ENCODE data around the gene MDK. TPM values are rescaled to one million over a fixed set of nuclear protein-coding genes. Genes with fewer than 3 reads are reported as not detected.

The MDK gene
- total RNA-seq, 1 donor from 2014 or later: 93.3 TPM

GRCh38 chr11:46426233-46426991 is 44.9 kb downstream of the MDK start:
- Histone ChIP-seq H3K4me1 (no peaks in the 10 kb centered on the region), H3K36me3 (peaks cover 18 to 38% of the 10 kb centered on the region in 2 donors), H3K27ac (no peak overlapping the region), H3K27me3 (no peaks in the 10 kb centered on the region), H3K9me3 (no peaks in the 10 kb centered on the region), H3K4me3 (no peak overlapping the region)
- no peak for TF ChIP-seq CTCF (IDR thresholded peaks at IDR 0.05)
- intact Hi-C loops (cut with DNase I): no loop called here
- no peak for DNase-seq (ENCODE audit: low spot score in 2 of 2)

DNA sequence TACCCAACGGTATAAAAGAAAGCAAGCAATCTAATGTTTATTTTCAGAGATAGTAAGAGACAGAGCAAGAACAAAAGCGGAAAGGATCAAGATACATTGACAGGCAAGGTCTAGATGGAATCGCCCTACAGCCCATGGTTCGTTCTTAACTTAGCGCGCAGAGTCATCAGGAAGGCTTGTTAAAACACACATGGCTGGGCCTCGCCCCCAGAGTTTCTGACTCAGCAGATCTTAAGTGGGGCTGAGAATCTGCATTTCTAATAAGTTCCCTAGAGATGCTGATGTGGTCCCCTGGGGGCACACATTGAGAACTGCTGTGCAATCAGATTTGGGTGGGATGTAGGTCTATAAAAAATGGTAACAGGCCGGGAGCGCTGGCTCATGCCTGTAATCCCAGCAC is 45.9 kb downstream of the MDK start:
- intact Hi-C loops (cut with DNase I): no loop called here
- Histone ChIP-seq H3K27ac (no peak overlapping the region), H3K9me3 (no peaks in the 10 kb centered on the region), H3K36me3 (peaks cover 20 to 38% of the 10 kb centered on the region in 2 donors), H3K4me3 (no peak overlapping the region), H3K4me1 (no peaks in the 10 kb centered on the region), H3K27me3 (no peaks in the 10 kb centered on the region)
- no peak for DNase-seq (ENCODE audit: low spot score in 2 of 2)
- TF ChIP-seq CTCF (IDR thresholded peaks at IDR 0.05): no peak

DNA sequence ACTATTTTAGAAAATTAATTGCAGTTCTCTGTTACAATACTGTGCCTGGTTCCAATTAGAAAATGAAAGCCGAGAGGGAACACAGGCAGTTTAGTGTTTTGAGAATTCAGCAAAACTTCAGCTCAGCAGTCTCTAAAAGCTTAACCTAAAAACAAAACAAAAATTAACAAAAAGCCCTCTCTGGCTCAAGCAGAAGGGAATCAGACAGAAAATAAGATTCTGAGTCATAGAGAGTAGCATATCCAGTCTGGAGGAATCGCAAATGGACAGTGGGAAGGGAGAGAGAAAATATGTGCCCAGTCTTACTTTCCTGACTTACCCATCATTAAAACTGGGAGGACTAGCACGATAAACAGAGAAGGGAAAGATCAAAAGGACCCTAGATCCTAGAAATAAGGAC is 48.2 kb downstream of the MDK start:
- TF ChIP-seq CTCF (IDR thresholded peaks at IDR 0.05): no peak
- H3K4me1 ChIP-seq: no peaks in the 10 kb centered on the region
- no peaks in the 10 kb centered on the region for H3K9me3 ChIP-seq
- no peaks in the 10 kb centered on the region for H3K27me3 ChIP-seq
- intact Hi-C loops (cut with DNase I): no loop called here
- H3K4me3 ChIP-seq: no peak overlapping the region
- H3K36me3 ChIP-seq: peaks cover 34 to 58% of the 10 kb centered on the region in 2 donors
- no peak for DNase-seq (ENCODE audit: low spot score in 2 of 2)
- H3K27ac ChIP-seq: no peak overlapping the region

GRCh38 chr11:46431211-46431610 is 49.7 kb downstream of the MDK start:
- Histone ChIP-seq H3K36me3 (peaks cover 34 to 59% of the 10 kb centered on the region in 2 donors), H3K4me1 (no peaks in the 10 kb centered on the region), H3K4me3 (no peak overlapping the region), H3K27ac (no peak overlapping the region), H3K9me3 (no peaks in the 10 kb centered on the region), H3K27me3 (no peaks in the 10 kb centered on the region)
- TF ChIP-seq CTCF (IDR thresholded peaks at IDR 0.05): no peak
- intact Hi-C loops (cut with DNase I): no loop called here
- no peak for DNase-seq (ENCODE audit: low spot score in 2 of 2)

Other genes with a start within 250 kb of the MDK start
- 11.4 TPM for gene CREB3L1, start 104.0 kb upstream of the MDK start, total RNA-seq
- gene DGKZ, start 34.2 kb upstream of the MDK start, total RNA-seq: 123 TPM
- not detected for gene CHRM4, start 10.1 kb downstream of the MDK start, total RNA-seq
- 12.1 TPM for gene AMBRA1, start 212.4 kb downstream of the MDK start, total RNA-seq
- gene HARBI1, start 235.6 kb downstream of the MDK start, total RNA-seq: not detected
- 208 TPM for gene ATG13, start 235.9 kb downstream of the MDK start, total RNA-seq